Epithelial cell of umbilical artery (primary cell): ENCODE measurements around the gene PTGFRN. TPM values are rescaled to one million over a fixed set of nuclear protein-coding genes. Genes with fewer than 3 reads are reported as not detected.

ENCODE experiments used
- total RNA-seq: library from RNA; depleted of rRNA; stranded (reverse); fragments of >200 nt; gene quantifications from 2 replicates; pipeline ENCODE4 v1.2.3, GENCODE V29; 2014

PTGFRN gene
- total RNA-seq, result 47.0 and 71.8 TPM in 2 replicates

GRCh38 chr1:116909512-116910378 is at the start of gene PTGFRN:
Gene PTGFRN (plus strand): TSS chr1:116909916. CDS start chr1:116910204, 288 bp downstream.

GRCh38 chr1:117001254-117001927 is 91.7 kb downstream of the PTGFRN start, which contains the start of gene CD101:
Gene CD101 (plus strand): TSS chr1:117001760. CDS start chr1:117001818, 58 bp downstream.

Other genes with a start within 250 kb of the PTGFRN start
- gene IGSF3, start 242.2 kb upstream of the PTGFRN start, total RNA-seq, result 0.30 and 0.97 TPM in 2 replicates
- not detected in 2 replicates for gene CD2, start 155.5 kb upstream of the PTGFRN start, total RNA-seq
- gene CD101, start 91.8 kb downstream of the PTGFRN start, total RNA-seq, result under 0.01 and 0.15 TPM in 2 replicates
- gene TTF2, start 150.4 kb downstream of the PTGFRN start, total RNA-seq, result 14.0 and 21.1 TPM in 2 replicates
- 1.4 and 3.2 TPM in 2 replicates for gene TRIM45, start 211.8 kb downstream of the PTGFRN start, total RNA-seq